GM19452 (cell line): ENCODE measurements around the gene POLR3GL.
A peak's percentile ranks its signal among the peaks of the same experiment; 100 is the strongest.

Experiments
- ATAC-seq: cut with Tn5 transposase; IDR thresholded peaks from one replicate; pipeline ENCODE4 v1.9.1; 2021; ENCODE audit not compliant: unreplicated experiment

Gene POLR3GL

DNA sequence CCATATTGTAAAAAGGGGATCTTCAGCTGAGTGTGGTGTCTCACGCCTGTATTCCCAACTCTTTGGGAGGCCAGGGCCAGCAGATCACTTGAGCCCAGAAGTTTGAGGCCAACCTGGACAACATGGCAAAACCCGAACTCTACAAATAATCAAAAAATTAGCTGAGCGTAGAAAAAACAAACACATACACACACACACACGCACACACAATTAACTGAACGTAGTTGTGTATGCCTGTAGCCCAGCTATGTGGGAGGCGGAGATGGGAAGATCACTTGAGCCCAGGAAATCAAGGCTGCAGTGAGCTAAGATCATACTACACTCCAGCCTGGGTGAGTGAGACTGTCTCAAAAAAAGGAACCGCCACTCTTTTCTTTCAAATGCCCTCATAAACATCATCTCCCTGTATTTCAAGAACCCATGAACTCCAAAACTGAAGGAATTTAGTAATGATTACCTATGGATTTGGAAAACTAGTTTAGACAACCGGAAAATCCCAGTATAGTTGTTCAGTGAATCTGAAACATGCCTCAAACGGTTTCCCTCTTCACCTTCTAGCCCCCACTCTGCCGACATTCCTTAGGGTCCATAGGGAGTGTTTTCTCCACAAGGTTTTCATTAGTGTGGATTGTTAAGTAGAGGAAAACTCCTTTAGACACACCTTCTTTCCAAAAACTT, 27.4 kb downstream of the POLR3GL start:
- ATAC-seq = no peak

- no peak for ATAC-seq
These were observed 28.0 kb downstream of the POLR3GL start for GRCh38 chr1:145992502-145992936.

- ATAC-seq = no peak
These were observed 28.6 kb downstream of the POLR3GL start for GRCh38 chr1:145992958-145993617.

- no peak for ATAC-seq
These were observed 29.3 kb downstream of the POLR3GL start for GRCh38 chr1:145993618-145994390.

DNA sequence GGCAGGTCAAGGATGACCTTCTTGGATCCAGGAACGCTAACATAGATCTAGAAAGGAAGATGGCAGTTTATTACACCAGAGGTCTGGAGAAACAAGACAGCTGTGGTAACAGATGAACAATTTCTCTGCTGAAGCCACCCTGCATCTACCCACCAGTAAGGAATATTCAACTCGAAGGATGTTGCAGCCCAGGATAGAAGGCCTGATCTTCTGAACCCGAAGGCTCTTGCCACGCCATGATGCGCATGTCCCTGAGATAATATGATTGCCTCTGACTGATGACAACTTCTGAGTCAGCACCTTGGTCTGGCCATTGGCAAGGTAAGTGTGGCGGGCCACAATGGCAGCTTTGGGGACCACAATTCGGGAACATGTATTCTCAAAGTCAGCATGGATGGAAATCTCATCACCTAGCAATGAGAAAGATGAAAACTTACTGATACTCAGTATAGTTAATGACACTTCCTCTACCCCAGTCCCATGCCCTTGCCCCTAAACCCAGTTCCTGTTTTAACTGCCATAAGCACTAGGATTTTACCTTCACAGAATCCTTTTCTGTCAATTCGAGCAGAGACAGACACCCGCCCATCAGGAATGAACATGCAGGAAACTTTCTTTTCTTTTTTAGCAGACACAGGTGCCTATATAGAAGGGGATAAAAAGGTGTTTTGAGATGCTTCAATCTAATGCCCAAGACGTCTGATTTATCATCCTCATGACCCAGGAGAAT, 30.1 kb downstream of the POLR3GL start:
- ATAC-seq = no peak

- ATAC-seq = no peak
These were observed 30.8 kb downstream of the POLR3GL start for GRCh38 chr1:145995148-145995881.

DNA sequence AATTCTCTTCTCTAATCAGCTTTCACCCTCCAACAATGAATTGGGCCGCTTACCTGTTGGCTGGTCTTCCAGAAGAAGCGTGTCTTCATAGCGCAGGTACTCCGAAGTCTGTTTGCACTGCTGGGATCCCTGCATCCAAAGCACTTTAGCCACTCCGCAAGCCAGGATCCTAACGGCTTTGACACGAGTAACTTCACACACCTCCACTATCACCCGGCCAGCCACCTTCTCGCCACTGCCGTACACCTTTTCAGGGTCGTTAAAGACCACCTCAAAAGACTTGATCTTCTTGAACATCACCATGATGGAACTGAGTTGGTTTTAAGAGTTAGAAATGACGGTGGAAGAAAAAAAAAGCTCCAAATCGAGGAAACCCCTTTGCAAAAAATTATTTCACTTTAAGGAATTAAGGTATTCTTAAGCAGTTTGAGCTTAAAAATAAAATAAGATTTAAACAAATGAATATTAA, 31.5 kb downstream of the POLR3GL start:
- ATAC-seq = no peak

GRCh38 chr1:145996433-145997015, 32.0 kb downstream of the POLR3GL start, which contains the start of gene TXNIP:
TXNIP (minus strand) TSS chr1:145996579; CDS start chr1:145996266, 313 bp downstream.
- peak; percentile 87 for ATAC-seq

- ATAC-seq = peak; percentile 24
These were observed 32.7 kb downstream of the POLR3GL start for GRCh38 chr1:145997016-145997717.

- ATAC-seq = no peak
These were observed 33.2 kb downstream of the POLR3GL start for GRCh38 chr1:145997718-145998023.

DNA sequence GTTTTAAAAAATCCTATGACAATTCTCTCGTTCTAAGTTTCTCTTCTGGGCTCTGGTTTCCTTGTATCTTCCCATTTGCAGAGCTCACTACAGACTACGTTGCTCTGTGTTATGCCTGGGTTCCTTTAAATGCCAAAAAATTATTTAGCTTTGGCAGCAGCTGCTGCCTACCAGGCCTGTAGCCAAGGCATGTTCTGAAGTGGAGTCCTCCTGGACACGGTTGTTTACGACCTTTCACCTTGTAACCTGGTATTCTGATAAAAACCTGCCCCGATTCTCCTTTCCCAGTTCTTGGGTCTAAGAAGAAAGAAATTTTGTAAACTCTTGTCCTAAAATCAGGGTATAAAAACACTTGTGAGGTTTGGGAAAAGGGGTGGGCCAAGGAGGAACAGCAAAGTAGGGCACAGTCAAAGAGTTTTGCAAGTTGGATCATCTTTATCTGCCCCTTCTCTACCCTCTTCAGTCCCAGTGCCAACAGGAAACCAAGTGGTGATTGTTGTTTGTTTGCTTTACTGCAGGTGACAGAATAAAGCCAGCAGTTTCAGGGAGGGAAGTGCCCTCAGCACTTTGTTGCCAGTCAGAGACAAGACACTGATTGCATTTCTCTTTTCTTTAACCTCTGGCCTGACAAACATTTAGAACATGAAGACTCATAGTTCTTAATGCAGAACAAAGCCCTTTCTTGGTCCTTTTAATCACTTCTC, 35.0 kb downstream of the POLR3GL start:
- no peak for ATAC-seq

GRCh38 chr1:146001709-146002108, 37.2 kb downstream of the POLR3GL start:
- no peak for ATAC-seq

DNA sequence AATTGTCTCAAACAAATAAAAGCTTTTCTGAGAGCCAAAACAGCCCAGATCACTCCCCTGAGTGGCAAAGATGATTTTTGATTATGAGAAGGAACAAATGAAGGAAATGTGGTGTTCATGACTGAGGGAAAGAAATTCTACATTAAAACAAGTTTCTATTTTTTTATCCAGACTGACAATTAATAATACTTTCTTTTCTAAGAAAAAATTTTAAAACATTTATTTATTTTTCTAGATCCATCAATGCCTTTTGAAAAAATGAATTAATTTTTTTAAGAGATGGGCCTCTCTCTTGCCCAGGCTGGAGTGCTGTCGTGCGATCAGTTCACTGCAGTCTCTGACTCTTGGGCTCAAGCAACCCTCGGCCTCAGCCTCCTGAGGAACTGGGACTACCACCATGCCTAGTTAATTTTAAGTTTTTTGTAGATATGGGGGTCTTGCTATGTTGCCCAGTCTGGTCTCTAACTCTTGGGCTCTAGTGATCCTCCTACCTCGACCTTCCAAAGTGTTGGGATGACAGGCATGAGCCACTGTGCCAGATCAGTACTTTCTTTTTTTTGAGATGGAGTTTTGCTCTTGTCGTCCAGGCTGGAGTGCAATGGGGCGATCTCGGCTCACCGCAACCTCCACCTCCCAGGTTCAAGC, 43.1 kb downstream of the POLR3GL start:
- ATAC-seq = no peak

GRCh38 chr1:146010126-146010738, 45.7 kb downstream of the POLR3GL start:
- ATAC-seq = no peak

DNA sequence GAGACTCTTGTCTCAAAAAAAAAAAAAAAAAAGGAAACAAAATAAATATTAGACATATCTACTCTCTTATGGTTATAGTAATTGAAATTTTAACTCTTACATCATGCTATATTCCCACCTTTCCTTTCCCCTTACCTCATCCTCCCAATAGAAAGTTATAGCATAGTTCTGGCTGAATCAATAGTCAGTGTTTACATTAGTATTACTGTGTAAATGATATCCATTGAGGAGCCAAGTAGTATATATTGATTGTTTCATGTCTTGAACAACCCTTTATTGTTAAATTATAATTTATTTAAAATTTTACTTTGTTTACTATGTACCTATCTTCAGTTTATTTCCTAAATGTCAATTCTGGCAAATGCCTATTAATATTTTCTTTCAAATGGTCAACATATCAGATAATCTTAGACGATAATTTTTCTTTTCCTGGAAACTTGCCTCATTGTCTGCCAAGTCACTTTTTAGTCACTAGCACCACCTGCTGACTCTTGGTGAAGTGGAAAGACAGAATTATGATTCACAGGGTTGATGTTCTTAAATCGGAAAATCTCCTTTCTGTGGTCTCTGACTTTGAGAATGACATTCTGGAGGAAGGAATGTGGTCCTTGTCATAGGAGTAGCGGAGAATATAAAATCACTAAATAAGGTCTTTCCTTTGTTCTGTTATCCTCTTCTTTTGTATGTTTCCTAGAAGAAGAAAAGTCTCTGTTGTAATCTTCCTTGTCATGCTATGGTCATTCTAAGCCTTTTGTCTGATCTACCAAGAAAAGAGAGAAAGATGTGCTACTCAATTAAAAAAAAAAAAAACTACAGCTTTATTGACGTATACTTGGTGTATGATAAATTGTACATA, 48.4 kb downstream of the POLR3GL start:
- ATAC-seq = no peak

GRCh38 chr1:146013559-146013922, 49.1 kb downstream of the POLR3GL start:
- ATAC-seq = no peak

DNA sequence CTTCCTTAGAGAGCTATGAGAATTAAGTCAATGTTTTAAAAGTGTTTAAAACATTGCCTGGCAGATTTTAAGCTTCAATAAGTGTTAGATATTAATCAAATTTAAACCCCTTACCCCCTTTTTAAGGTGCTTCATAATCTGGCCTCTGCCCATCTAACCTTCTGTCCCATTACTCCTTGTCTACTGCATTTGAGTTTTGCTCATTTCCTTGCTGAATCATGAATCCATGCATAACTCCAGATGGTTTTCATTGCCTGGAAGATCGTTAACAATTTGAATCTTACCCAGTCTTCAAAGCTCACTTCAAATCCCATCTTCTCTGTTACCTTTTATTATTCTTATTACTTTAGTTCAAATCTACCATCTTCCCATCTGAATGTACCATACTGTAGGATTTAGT, 52.4 kb downstream of the POLR3GL start:
- ATAC-seq = no peak
